Bronchial epithelial cell (primary cell): ENCODE measurements around the gene HLA-A. TPM values are rescaled to one million over a fixed set of nuclear protein-coding genes. Genes with fewer than 3 reads are reported as not detected.
"Not testable (repeated sequence)": the region's sequence is repeated elsewhere in the genome, so short reads cannot be mapped to it uniquely, and the experiment has no call there.

Source experiments
- DNase-seq: peaks from one replicate; pipeline ENCODE4 v3.0.0-alpha.2; 2010; ENCODE audit warnings: low read depth
- FAIRE-seq: peaks from 2 replicates; lab custom pipeline; 2011; peaks lifted over from hg19 to GRCh38; lab: Jason Lieb, UNC
- H3K27me3 ChIP-seq: 2 replicates; pipeline ENCODE4 v1.5.1; 2011; ENCODE audit warnings: low read length; ENCODE audit not compliant: control insufficient read depth, insufficient read depth
- H3K36me3 ChIP-seq: 2 replicates; pipeline ENCODE4 v1.5.1; 2011; ENCODE audit warnings: low read length; ENCODE audit not compliant: control insufficient read depth, insufficient read depth
- H3K4me3 ChIP-seq: 2 replicates; pipeline ENCODE4 v1.5.1; 2011; ENCODE audit warnings: mild to moderate bottlenecking, low read depth, low read length, control low read depth
- CTCF ChIP-seq: IDR thresholded peaks from 2 replicates; pipeline ENCODE4 v1.5.1; 2011; ENCODE audit warnings: mild to moderate bottlenecking, moderate library complexity, low read length, control low read depth, inconsistent platforms; ENCODE audit not compliant: insufficient read depth, severe bottlenecking
- total RNA-seq: library from RNA; depleted of rRNA; stranded (reverse); fragments of >200 nt; gene quantifications from 2 replicates; pipeline ENCODE4 v1.2.1, GENCODE V29; 2014

The HLA-A gene
- total RNA-seq, 1 donor from 2014 or later = 707 TPM

- Histone ChIP-seq H3K4me3 (peak overlapping the region; percentile 42), H3K27me3 (no peaks in the 10 kb centered on the region), H3K36me3 (no peaks in the 10 kb centered on the region)
- no peak for TF ChIP-seq CTCF
- peak; percentile 65 for DNase-seq
- FAIRE-seq = no peak
These were observed 15.7 kb upstream of the HLA-A start for GRCh38 chr6:29926413-29927274.

- peak overlapping the region; percentile 42 for H3K4me3 ChIP-seq
- no peaks in the 10 kb centered on the region for H3K36me3 ChIP-seq
- TF ChIP-seq CTCF = no peak
- FAIRE-seq (no peak), DNase-seq (no peak)
- no peaks in the 10 kb centered on the region for H3K27me3 ChIP-seq
These were observed 15.1 kb upstream of the HLA-A start for GRCh38 chr6:29927275-29927569.

GRCh38 chr6:29927841-29928388 lies 14.4 kb upstream of the HLA-A start:
- no peaks in the 10 kb centered on the region for H3K36me3 ChIP-seq
- no peaks in the 10 kb centered on the region for H3K27me3 ChIP-seq
- TF ChIP-seq CTCF = no peak
- DNase-seq = no peak
- no peak for FAIRE-seq
- no peak overlapping the region for H3K4me3 ChIP-seq

- H3K27me3 ChIP-seq, H3K36me3 ChIP-seq, FAIRE-seq, DNase-seq, H3K4me3 ChIP-seq: not testable (repeated sequence)
These were observed 12.3 kb upstream of the HLA-A start for GRCh38 chr6:29930047-29930446.

- DNase-seq = no peak
- Histone ChIP-seq H3K4me3 (no peak overlapping the region), H3K36me3 (no peaks in the 10 kb centered on the region), H3K27me3 (no peaks in the 10 kb centered on the region)
- FAIRE-seq = no peak
- no peak for TF ChIP-seq CTCF
These were observed 8.4 kb upstream of the HLA-A start for GRCh38 chr6:29933955-29934354.

GRCh38 chr6:29935273-29935955 lies 6.9 kb upstream of the HLA-A start:
- Histone ChIP-seq H3K4me3 (no peak overlapping the region), H3K36me3 (no peaks in the 10 kb centered on the region), H3K27me3 (no peaks in the 10 kb centered on the region)
- DNase-seq = no peak
- no peak for FAIRE-seq
- no peak for TF ChIP-seq CTCF
